HG03469 (cell line): ENCODE measurements around the gene DIAPH1.

Experiments used
- ATAC-seq: cut with Tn5 transposase; IDR thresholded peaks from one replicate; pipeline ENCODE4 v1.9.1; 2021; ENCODE audit warnings: mild to moderate bottlenecking, moderate library complexity, moderate number of reproducible peaks; ENCODE audit not compliant: unreplicated experiment

DIAPH1 gene

GRCh38 chr5:141522301-141522700 lies 96.5 kb downstream of the DIAPH1 start:
- no peak for ATAC-seq

GRCh38 chr5:141521244-141521781 lies 97.5 kb downstream of the DIAPH1 start:
- ATAC-seq = no peak

DNA sequence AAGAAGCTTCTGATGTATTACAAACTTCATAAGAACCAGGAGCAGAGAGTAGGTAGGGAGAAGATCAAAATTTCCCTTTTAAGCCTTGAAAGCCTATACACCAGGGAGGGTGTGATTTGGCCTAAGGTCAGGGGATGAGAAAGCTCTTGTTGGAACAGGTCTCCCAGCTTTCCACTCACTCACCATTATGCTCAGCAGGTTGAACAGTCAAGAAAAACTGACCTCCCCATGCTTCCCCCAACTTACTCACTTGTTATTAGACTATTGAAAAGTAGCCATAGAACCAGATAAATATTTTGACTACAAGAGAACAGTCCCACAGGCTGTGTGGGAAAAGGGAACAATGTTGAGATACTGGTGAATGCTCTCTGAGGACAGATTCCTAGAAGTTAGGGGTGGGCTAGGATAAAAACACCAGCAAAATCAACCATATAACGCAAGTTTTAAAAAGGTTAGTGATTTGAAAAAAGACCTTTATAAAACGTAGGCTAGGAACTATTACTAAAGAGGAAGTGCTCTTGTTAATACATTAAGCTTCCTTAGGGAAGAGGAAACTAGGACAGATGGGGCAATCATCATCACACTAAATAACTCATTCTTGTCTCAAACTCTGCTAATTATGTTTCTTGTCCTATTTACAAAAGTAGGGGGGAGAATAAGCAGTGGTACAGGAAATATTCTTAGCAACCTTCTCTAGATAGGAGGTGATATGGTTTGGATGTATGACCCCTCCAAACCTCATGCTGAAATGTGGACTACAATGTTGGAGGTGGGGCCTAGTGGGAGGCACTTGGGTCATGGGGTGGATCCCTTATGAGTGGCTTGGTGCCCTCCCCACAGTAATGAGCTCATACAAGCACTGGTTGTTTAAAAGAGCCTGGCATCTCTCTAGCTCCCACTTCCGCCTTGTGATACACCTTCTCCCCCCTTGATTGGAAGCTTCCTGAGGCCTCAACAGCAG lies 98.9 kb downstream of the DIAPH1 start:
- ATAC-seq = no peak

DNA sequence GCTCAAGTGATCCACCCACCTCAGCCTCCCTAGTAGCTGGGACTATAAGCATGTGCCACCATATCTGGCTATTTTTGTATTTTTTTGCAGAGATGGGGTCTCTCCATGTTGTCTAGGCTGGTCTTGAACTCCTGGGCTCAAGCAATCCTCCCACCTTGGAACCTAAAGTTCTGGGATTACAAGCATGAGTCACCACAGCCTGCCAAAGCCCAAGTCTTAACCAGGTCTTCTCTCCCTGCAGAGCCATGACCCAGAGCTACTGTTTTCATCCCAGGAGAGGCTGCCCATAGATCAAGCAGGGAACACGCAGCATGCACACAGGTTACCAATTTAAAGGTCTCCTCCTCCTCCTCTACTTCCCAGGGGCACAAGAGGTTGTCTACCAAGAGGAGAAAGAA lies 100.2 kb downstream of the DIAPH1 start:
- ATAC-seq = no peak

DNA sequence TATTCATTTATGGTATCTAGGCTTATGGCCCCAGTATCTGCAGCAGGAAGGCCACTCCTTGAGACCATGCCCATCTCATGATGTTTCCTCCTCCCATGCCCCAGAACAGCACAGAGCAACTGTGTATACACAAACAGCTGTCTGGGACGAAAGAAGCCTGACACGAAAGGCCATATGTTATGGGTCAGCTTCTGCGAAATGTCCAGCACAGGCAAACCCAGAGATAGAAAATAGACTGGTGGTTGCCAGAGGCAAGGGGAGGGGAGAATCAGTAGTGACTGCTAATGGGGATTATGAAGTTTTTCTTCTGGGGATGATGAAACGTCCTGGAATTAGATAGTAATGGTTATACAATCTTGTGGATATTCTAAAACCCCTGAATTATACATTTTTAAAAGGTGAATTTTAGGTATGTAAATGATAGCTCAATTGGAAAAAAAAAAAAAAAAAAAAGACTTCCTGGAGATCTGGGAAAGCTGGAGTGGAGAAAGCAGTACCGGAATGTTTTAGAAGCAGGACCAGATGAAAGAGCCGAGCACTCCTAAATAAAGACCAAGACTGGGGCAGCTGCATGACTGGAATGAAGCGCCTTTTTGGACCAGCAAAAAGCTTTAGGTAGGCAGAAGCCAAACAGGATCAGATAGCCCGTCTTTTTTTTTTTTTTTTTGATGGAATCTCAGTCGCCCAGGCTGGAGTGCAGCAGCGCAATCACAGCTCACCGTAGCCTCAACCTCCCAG lies 100.8 kb downstream of the DIAPH1 start:
- no peak for ATAC-seq

GRCh38 chr5:141517312-141517711 lies 101.5 kb downstream of the DIAPH1 start:
- no peak for ATAC-seq

- ATAC-seq = no peak
Measured at GRCh38 chr5:141516672-141517025, 102.2 kb downstream of the DIAPH1 start.

- ATAC-seq = no peak
Measured at GRCh38 chr5:141515946-141516671, 102.7 kb downstream of the DIAPH1 start.

- ATAC-seq = no peak
Measured at GRCh38 chr5:141515141-141515540, 103.7 kb downstream of the DIAPH1 start.

GRCh38 chr5:141514330-141515133 lies 104.3 kb downstream of the DIAPH1 start:
- ATAC-seq = no peak

DNA sequence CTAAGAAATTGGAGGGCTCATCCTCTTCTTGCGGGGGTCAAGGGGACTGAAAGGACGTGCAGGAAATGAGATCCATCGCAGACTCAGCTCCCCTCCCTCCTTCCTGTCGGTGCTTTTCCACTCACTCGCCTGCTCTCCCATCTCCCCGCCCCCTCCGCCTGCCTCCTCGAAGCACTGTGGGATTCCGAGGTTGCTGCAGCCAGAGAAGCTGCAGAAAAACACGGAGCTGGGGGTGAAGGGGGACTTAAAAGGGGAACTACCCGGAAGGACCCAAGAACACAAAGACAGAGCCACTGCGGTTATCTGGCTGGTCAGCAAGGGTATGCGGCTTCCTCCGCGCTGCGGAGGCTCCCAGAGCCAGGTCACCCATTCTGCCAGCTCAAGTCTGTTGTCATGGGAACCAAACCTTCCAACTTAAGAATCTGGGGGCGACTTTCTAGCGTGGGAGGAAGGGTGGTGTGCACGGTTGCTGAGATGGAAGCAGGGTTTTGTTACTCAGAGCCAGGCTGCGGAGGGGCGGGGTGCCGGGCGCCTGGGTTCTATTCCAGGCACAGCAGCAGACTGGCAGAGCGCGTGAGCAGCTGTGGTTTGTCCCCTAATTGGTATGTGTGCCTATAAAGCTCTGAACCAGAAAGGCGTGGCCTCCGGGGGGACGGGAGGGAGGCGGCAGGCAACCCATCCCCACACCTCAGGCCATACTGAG lies 105.0 kb downstream of the DIAPH1 start:
- peak; percentile 28 for ATAC-seq

- no peak for ATAC-seq
Measured at GRCh38 chr5:141512911-141513626, 105.7 kb downstream of the DIAPH1 start.

GRCh38 chr5:141512390-141512910 lies 106.3 kb downstream of the DIAPH1 start:
- ATAC-seq = no peak

DNA sequence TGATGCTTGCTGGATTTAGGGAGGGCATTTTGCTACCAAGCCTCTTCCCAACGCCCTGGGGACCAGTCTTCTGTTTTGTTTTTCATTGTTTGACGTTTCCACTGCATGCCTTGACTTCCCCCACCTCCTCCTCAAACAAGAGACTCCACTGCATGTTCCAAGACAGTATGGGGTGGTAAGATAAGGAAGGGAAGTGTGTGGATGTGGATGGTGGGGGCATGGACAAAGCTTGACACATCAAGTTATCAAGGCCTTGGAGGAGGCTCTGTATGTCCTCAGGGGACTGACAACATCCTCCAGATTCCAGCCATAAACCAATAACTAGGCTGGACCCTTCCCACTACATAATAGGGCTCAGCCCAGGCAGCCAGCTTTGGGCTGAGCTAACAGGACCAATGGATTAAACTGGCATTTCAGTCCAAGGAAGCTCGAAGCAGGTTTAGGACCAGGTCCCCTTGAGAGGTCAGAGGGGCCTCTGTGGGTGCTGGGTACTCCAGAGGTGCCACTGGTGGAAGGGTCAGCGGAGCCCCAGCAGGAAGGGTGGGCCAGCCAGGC lies 107.0 kb downstream of the DIAPH1 start:
- ATAC-seq = no peak

GRCh38 chr5:141510850-141511601 lies 107.8 kb downstream of the DIAPH1 start:
- peak; percentile 31 for ATAC-seq

DNA sequence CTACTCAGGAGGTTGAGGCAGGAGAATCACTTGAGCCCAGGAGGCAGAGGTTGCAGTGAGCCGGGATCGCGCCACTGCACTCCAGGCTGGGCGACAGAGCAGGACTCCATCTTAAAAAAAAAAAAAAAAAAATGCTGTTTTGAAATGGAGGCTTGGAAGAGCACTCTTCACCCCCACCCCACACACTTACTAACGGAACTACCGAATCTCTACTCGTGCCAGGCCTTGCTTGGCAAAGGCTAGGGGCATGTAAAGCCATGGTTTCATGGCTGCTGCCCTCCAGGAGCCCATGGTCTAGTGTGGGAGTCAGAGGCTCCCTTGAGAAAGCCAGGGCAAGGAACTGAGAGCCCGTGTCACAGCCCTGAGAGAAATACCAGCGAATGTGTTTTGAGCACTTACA lies 108.6 kb downstream of the DIAPH1 start:
- ATAC-seq = no peak

DNA sequence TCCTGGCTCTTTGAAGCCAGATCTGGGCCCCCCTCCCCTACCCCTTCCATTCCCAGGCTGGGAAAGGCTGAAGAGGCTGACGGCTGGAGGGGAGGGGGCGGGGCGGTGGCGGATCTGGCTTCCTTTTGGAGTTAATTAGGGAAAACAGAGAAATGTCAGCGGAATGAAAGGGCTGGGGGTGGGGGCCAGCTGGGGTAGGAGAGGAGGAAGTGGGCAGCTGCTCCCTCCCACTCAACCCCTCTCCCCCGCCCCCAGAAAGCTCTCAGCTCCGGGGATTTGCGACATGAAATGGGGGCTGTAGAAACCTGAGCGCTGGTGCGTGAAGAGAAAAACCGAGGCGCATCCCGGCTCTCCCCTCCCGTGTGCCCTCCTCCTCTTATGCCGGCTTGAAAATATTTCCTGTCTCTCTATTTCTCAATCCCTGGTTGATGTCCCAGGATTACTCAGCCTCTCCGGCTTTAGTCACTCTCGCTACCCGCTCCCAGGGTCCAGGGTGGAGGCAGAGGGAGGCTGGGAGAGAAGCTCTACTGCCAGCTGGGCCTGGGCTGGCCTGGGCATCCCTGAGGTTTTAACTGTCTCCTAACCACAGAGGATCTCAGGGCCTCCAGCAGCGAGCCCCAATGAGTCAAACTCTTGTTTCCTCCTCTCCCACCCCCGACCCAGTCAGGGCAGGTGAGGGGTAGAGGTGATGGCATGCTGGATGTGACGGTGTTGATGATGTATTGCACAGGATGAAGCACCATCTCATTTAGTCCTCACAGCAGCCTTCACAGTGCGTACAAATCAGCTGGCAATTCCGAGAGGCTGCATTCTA lies 109.8 kb downstream of the DIAPH1 start:
- no peak for ATAC-seq
